GM12865 (cell line): ENCODE data around the gene NUP160.

ENCODE experiments used
- DNase-seq: peaks from one replicate; pipeline ENCODE4 v3.0.0; 2010; ENCODE audit warnings: low read depth
- H3K4me3 ChIP-seq: 2 replicates; pipeline ENCODE4 v1.5.1; 2011; ENCODE audit warnings: mild to moderate bottlenecking, low read depth, low read length, control low read depth
- TF ChIP-seq, protein P1 (sequence below): IDR thresholded peaks from 2 replicates; pipeline ENCODE4 v1.5.1; 2011; ENCODE audit warnings: low read length, control low read depth, low read depth, inconsistent platforms; ENCODE audit not compliant: insufficient read depth; ENCODE audit errors: missing control alignments

Gene NUP160

DNA sequence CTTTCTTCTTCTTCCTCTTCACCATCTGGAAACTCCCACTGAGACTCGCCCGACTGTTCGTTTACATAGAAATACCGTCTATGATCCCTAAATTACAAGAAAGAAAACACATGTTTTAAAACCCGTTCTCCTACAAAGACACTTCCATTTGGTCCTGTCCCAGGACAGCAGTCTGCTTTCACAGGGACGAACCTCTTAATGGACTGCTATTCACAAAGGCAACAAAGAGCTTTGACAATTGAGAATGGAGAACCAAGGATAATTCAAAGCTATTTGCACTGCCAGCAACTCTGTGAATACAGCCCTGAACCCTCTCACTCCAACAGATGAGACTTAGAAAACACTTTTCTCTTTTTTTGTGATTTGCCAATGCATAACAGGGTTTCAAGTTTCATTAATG is 116.7 kb downstream of the NUP160 start:
- TF ChIP-seq, protein P1, sequence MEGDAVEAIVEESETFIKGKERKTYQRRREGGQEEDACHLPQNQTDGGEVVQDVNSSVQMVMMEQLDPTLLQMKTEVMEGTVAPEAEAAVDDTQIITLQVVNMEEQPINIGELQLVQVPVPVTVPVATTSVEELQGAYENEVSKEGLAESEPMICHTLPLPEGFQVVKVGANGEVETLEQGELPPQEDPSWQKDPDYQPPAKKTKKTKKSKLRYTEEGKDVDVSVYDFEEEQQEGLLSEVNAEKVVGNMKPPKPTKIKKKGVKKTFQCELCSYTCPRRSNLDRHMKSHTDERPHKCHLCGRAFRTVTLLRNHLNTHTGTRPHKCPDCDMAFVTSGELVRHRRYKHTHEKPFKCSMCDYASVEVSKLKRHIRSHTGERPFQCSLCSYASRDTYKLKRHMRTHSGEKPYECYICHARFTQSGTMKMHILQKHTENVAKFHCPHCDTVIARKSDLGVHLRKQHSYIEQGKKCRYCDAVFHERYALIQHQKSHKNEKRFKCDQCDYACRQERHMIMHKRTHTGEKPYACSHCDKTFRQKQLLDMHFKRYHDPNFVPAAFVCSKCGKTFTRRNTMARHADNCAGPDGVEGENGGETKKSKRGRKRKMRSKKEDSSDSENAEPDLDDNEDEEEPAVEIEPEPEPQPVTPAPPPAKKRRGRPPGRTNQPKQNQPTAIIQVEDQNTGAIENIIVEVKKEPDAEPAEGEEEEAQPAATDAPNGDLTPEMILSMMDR, result no peak
- DNase-seq, result no peak
- H3K4me3 ChIP-seq, result no peak overlapping the region
